Measurements from ENCODE around the gene C9orf72.

DNA sequence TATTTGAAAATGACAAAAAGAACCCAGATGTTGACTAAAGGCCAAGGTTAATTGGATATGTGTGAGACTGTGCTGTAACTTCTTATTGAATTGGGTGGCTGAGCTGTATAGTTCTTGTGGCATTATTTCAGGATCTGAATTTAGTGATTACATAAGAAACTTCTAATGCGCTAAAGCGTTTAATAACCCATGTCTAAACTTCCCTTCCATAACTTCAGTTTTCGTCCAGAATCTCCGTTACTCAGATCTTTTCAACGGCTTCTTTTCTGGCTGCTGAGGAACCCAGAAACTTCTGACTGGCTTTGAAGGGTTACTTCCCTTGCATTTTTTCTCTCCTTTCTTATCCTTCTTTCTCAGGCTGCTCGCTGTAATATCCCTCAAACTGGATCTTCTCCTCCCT lies 28.1 kb upstream of the C9orf72 start:
- TF ChIP-seq, protein P1, sequence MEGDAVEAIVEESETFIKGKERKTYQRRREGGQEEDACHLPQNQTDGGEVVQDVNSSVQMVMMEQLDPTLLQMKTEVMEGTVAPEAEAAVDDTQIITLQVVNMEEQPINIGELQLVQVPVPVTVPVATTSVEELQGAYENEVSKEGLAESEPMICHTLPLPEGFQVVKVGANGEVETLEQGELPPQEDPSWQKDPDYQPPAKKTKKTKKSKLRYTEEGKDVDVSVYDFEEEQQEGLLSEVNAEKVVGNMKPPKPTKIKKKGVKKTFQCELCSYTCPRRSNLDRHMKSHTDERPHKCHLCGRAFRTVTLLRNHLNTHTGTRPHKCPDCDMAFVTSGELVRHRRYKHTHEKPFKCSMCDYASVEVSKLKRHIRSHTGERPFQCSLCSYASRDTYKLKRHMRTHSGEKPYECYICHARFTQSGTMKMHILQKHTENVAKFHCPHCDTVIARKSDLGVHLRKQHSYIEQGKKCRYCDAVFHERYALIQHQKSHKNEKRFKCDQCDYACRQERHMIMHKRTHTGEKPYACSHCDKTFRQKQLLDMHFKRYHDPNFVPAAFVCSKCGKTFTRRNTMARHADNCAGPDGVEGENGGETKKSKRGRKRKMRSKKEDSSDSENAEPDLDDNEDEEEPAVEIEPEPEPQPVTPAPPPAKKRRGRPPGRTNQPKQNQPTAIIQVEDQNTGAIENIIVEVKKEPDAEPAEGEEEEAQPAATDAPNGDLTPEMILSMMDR (conservative IDR thresholded peaks at IDR 0.05), result no peak
- TF ChIP-seq EZH2 (IDR thresholded peaks at IDR 0.05; ENCODE audit: low read depth), result no peak
